HepG2 (cell line): ENCODE measurements around the gene PPP1CB.

Experiments used
- NFRKB ChIP-seq: fragments of 450-650 bp; IDR thresholded peaks from 2 replicates; pipeline ENCODE4 v1.6.1; 2017
- ZSCAN29 ChIP-seq: sonication (generic); formaldehyde crosslinking; conservative IDR thresholded peaks from 2 replicates; pipeline ENCODE4 v1.4.0; 2020; ENCODE audit warnings: mild to moderate bottlenecking, missing genetic modification reagents
- TF ChIP-seq, protein P1 (sequence below): sonication (generic); formaldehyde crosslinking; IDR thresholded peaks from 2 replicates; pipeline ENCODE4 v1.5.0; 2020; ENCODE audit warnings: mild to moderate bottlenecking, missing genetic modification reagents, moderate library complexity

- TF ChIP-seq, protein P1, sequence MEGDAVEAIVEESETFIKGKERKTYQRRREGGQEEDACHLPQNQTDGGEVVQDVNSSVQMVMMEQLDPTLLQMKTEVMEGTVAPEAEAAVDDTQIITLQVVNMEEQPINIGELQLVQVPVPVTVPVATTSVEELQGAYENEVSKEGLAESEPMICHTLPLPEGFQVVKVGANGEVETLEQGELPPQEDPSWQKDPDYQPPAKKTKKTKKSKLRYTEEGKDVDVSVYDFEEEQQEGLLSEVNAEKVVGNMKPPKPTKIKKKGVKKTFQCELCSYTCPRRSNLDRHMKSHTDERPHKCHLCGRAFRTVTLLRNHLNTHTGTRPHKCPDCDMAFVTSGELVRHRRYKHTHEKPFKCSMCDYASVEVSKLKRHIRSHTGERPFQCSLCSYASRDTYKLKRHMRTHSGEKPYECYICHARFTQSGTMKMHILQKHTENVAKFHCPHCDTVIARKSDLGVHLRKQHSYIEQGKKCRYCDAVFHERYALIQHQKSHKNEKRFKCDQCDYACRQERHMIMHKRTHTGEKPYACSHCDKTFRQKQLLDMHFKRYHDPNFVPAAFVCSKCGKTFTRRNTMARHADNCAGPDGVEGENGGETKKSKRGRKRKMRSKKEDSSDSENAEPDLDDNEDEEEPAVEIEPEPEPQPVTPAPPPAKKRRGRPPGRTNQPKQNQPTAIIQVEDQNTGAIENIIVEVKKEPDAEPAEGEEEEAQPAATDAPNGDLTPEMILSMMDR (CRISPR knock-in tag), result no peak
- no peak for TF ChIP-seq ZSCAN29 (CRISPR knock-in tag)
- TF ChIP-seq NFRKB, result no peak
Observed at GRCh38 chr2:28824207-28824606, 72.6 kb downstream of the PPP1CB start.
